Epithelial cell of proximal tubule (primary cell): Measurements from ENCODE around the gene LYRM4. TPM values are rescaled to one million over a fixed set of nuclear protein-coding genes. Genes with fewer than 3 reads are reported as not detected.

Source experiments
- DNase-seq: peaks from one replicate; pipeline ENCODE4 v3.0.0-alpha.2; 2011; ENCODE audit warnings: low read depth
- H3K4me3 ChIP-seq: 2 replicates; pipeline ENCODE4 v1.5.1; 2011; ENCODE audit warnings: low read depth, mild to moderate bottlenecking, low read length
- CTCF ChIP-seq: conservative IDR thresholded peaks from 2 replicates; pipeline ENCODE4 v1.5.1; 2012; ENCODE audit warnings: low read depth, mild to moderate bottlenecking, low read length
- total RNA-seq: library from RNA; depleted of rRNA; stranded (reverse); fragments of >200 nt; gene quantifications from 2 replicates; pipeline ENCODE4 v1.2.3, GENCODE V29; 2015

The LYRM4 gene
- total RNA-seq, 1 donor from 2014 or later: 17.8 TPM

GRCh38 chr6:5139828-5140771 lies 120.7 kb downstream of the LYRM4 start:
- no peak for TF ChIP-seq CTCF
- DNase-seq: no peak
- no peak overlapping the region for H3K4me3 ChIP-seq

- TF ChIP-seq CTCF: no peak
- no peak for DNase-seq
- H3K4me3 ChIP-seq: no peak overlapping the region
These were observed 121.5 kb downstream of the LYRM4 start for GRCh38 chr6:5138995-5139827.

- TF ChIP-seq CTCF: no peak
- no peak overlapping the region for H3K4me3 ChIP-seq
- no peak for DNase-seq
These were observed 123.9 kb downstream of the LYRM4 start for GRCh38 chr6:5136851-5137250.

- TF ChIP-seq CTCF: peak; percentile 61
- no peak for DNase-seq
- H3K4me3 ChIP-seq: no peak overlapping the region
These were observed 124.9 kb downstream of the LYRM4 start for GRCh38 chr6:5135788-5136376.

- no peak overlapping the region for H3K4me3 ChIP-seq
- TF ChIP-seq CTCF: no peak
- no peak for DNase-seq
These were observed 126.8 kb downstream of the LYRM4 start for GRCh38 chr6:5133943-5134342.

GRCh38 chr6:5132731-5133130 lies 128.0 kb downstream of the LYRM4 start:
- TF ChIP-seq CTCF: no peak
- no peak overlapping the region for H3K4me3 ChIP-seq
- no peak for DNase-seq
